Neural cell (in vitro differentiated cells): Measurements from ENCODE around the gene UBASH3B. TPM values are rescaled to one million over a fixed set of nuclear protein-coding genes. Genes with fewer than 3 reads are reported as not detected.

Experiments used
- H2AFZ ChIP-seq: fragments of 200-600, 300-800 bp; sonication (generic), shearing (Covaris generic); 2 replicates; pipeline ENCODE4 v1.6.0; 2014; ENCODE audit warnings: low read depth, mild to moderate bottlenecking, antibody characterized with exemption, low read length, moderate library complexity
- H3F3A ChIP-seq: fragments of 200-600 bp; shearing (Covaris generic); 2 replicates; pipeline ENCODE4 v1.6.1; 2016; ENCODE audit warnings: mild to moderate bottlenecking, moderate library complexity, mixed read lengths, antibody characterized with exemption, low read length; ENCODE audit not compliant: insufficient read depth, poor library complexity, severe bottlenecking
- H3K27ac ChIP-seq: fragments of 200-600, 300-800 bp; sonication (generic), shearing (Covaris generic); 2 replicates; pipeline ENCODE4 v1.5.1; 2014; ENCODE audit warnings: mild to moderate bottlenecking, low read length, moderate library complexity
- H3K27me3 ChIP-seq: fragments of 300-800, 200-600 bp; sonication (generic), shearing (Covaris generic); 2 replicates; pipeline ENCODE4 v1.6.0; 2014; ENCODE audit warnings: mild to moderate bottlenecking, low read depth, low read length, moderate library complexity; ENCODE audit not compliant: insufficient read depth
- H3K36me3 ChIP-seq: fragments of 300-800, 200-600 bp; sonication (generic), shearing (Covaris generic); 2 replicates; pipeline ENCODE4 v1.5.1; 2014; ENCODE audit warnings: mild to moderate bottlenecking, antibody characterized with exemption, low read length, moderate library complexity; ENCODE audit not compliant: insufficient read depth
- H3K4me2 ChIP-seq: fragments of 300-800, 200-600 bp; sonication (generic), shearing (Covaris generic); 2 replicates; pipeline ENCODE4 v1.6.0; 2014; ENCODE audit warnings: mild to moderate bottlenecking, low read length
- H3K4me3 ChIP-seq: fragments of 300-800, 200-600 bp; sonication (generic), shearing (Covaris generic); 2 replicates; pipeline ENCODE4 v1.5.1; 2014; ENCODE audit warnings: mild to moderate bottlenecking, low read length, moderate library complexity
- H3K79me2 ChIP-seq: fragments of 200-600 bp; shearing (Covaris generic); replicated peaks from 2 replicates; pipeline ENCODE4 v1.6.0; 2014; ENCODE audit warnings: mild to moderate bottlenecking, low read length, moderate library complexity; ENCODE audit not compliant: insufficient read depth
- H3K9ac ChIP-seq: fragments of 300-800, 200-600 bp; sonication (generic), shearing (Covaris generic); 2 replicates; pipeline ENCODE4 v1.6.1; 2016; ENCODE audit warnings: mild to moderate bottlenecking, low read length, mixed read lengths
- H3K9me2 ChIP-seq: fragments of 200-600 bp; shearing (Covaris generic); 2 replicates; pipeline ENCODE4 v1.6.1; 2016; ENCODE audit warnings: mild to moderate bottlenecking, low read length, mixed read lengths; ENCODE audit not compliant: insufficient read depth
- H3K9me3 ChIP-seq: fragments of 200-600, 300-800 bp; sonication (generic), shearing (Covaris generic); 2 replicates; pipeline ENCODE4 v1.6.1; 2016; ENCODE audit warnings: mild to moderate bottlenecking, mixed run types, low read length, moderate library complexity, mixed read lengths
- H4K20me1 ChIP-seq: fragments of 200-600 bp; shearing (Covaris generic); 2 replicates; pipeline ENCODE4 v1.6.1; 2016; ENCODE audit warnings: mild to moderate bottlenecking, mixed run types; ENCODE audit not compliant: insufficient read depth
- CTCF ChIP-seq: fragments of 450-650 bp; IDR thresholded peaks from 2 replicates; pipeline ENCODE4 v1.5.1; 2014; ENCODE audit warnings: antibody characterized with exemption, mild to moderate bottlenecking, moderate library complexity; ENCODE audit not compliant: poor library complexity, severe bottlenecking
- EP300 ChIP-seq: fragments of 450-650 bp; conservative IDR thresholded peaks from 2 replicates; pipeline ENCODE4 v1.6.1; 2014; ENCODE audit warnings: antibody characterized with exemption, mild to moderate bottlenecking, moderate library complexity; ENCODE audit not compliant: poor library complexity, severe bottlenecking
- EZH2 ChIP-seq: fragments of 200-600, 300-800 bp; shearing (Covaris generic), sonication (generic); IDR thresholded peaks from 2 replicates; pipeline ENCODE4 v1.6.1; 2014; ENCODE audit warnings: antibody characterized with exemption, low read length, borderline replicate concordance, mild to moderate bottlenecking; ENCODE audit not compliant: insufficient read depth, poor library complexity, severe bottlenecking
- MXI1 ChIP-seq: fragments of 450-650 bp; conservative IDR thresholded peaks from 2 replicates; pipeline ENCODE4 v1.6.1; 2014; ENCODE audit warnings: antibody characterized with exemption, mild to moderate bottlenecking; ENCODE audit not compliant: poor library complexity, severe bottlenecking
- POLR2AphosphoS5 ChIP-seq: IDR thresholded peaks from 2 replicates; pipeline ENCODE4 v1.6.1; 2012
- RAD21 ChIP-seq: fragments of 450-650 bp; conservative IDR thresholded peaks from 2 replicates; pipeline ENCODE4 v1.6.1; 2014; ENCODE audit warnings: antibody characterized with exemption, mild to moderate bottlenecking, moderate library complexity
- REST ChIP-seq: IDR thresholded peaks from 2 replicates; pipeline ENCODE4 v1.6.1; 2012; ENCODE audit warnings: borderline replicate concordance
- SMC3 ChIP-seq: fragments of 450-650 bp; conservative IDR thresholded peaks from 2 replicates; pipeline ENCODE4 v1.6.1; 2014; ENCODE audit warnings: antibody characterized with exemption, mild to moderate bottlenecking, moderate library complexity; ENCODE audit not compliant: poor library complexity
- TAF1 ChIP-seq: IDR thresholded peaks from 2 replicates; pipeline ENCODE4 v1.6.1; 2012; ENCODE audit warnings: low read depth
- polyA plus RNA-seq: library from polyadenylated mRNA; depleted of rRNA; stranded (reverse); fragments of >200 nt; gene quantifications from 2 replicates; pipeline ENCODE4 v1.2.3, GENCODE V29; 2014

UBASH3B gene
- polyA plus RNA-seq, 1 donor from 2014 or later: 4.2 TPM

GRCh38 chr11:122746050-122746478 lies 90.5 kb downstream of the UBASH3B start:
- Histone ChIP-seq H3K27ac (no peak overlapping the region), H3K9me3 (no peaks in the 10 kb centered on the region), H3K9ac (no peak overlapping the region), H4K20me1 (no peaks in the 10 kb centered on the region), H3K27me3 (no peaks in the 10 kb centered on the region), H3K36me3 (no peaks in the 10 kb centered on the region), H3K4me3 (no peak overlapping the region), H3K79me2 (no peaks in the 10 kb centered on the region), H3K9me2 (no peaks in the 10 kb centered on the region), H3F3A (no peaks in the 10 kb centered on the region), H3K4me2 (no peak overlapping the region), H2AFZ (no peak overlapping the region)
- no peak for TF ChIP-seq POLR2AphosphoS5
- TF ChIP-seq CTCF: no peak
- TF ChIP-seq EZH2: no peak
- TF ChIP-seq SMC3: no peak
- no peak for TF ChIP-seq MXI1
- TF ChIP-seq TAF1: no peak
- no peak for TF ChIP-seq RAD21
- no peak for TF ChIP-seq REST
- TF ChIP-seq EP300: no peak

- H3F3A ChIP-seq: no peaks in the 10 kb centered on the region
- H3K9me3 ChIP-seq: no peaks in the 10 kb centered on the region
- no peak overlapping the region for H3K4me3 ChIP-seq
- no peaks in the 10 kb centered on the region for H4K20me1 ChIP-seq
- no peak overlapping the region for H2AFZ ChIP-seq
- H3K27ac ChIP-seq: no peak overlapping the region
- no peak overlapping the region for H3K4me2 ChIP-seq
- no peaks in the 10 kb centered on the region for H3K36me3 ChIP-seq
- no peaks in the 10 kb centered on the region for H3K27me3 ChIP-seq
- no peaks in the 10 kb centered on the region for H3K79me2 ChIP-seq
- H3K9ac ChIP-seq: no peak overlapping the region
- H3K9me2 ChIP-seq: no peaks in the 10 kb centered on the region
- TF ChIP-seq POLR2AphosphoS5 (no peak), TAF1 (no peak), SMC3 (no peak), MXI1 (no peak), RAD21 (no peak), REST (no peak), EZH2 (no peak), EP300 (no peak), CTCF (no peak)
Measured at GRCh38 chr11:122746611-122747244, 91.2 kb downstream of the UBASH3B start.
